ENCODE data around the gene TLE6. TPM values are rescaled to one million over a fixed set of nuclear protein-coding genes. Genes with fewer than 3 reads are reported as not detected.
A peak's percentile ranks its signal among the peaks of the same experiment; 100 is the strongest.

Gene TLE6
- total and polyA plus RNA-seq, 2 of the 13 experiments (the other 11 are each of a cell fraction or from before 2014, with no cell fraction given) = 0.24 to 5.5 TPM

- TF ChIP-seq SMAD1 (CRISPR knock-in tag; IDR thresholded peaks at IDR 0.05; ENCODE audit: borderline replicate concordance, low read depth) = peak; percentile 48; the same call in 1 of the 2 replicates
- no peak; the same call in 1 of the 2 replicates for TF ChIP-seq ZNF556 (CRISPR knock-in tag; IDR thresholded peaks at IDR 0.05; ENCODE audit: borderline replicate concordance)
- TF ChIP-seq ARNT (IDR thresholded peaks at IDR 0.05) = no peak
- no peak for TF ChIP-seq NR3C1 (CRISPR knock-in tag; IDR thresholded peaks at IDR 0.05)
- peak; percentile 62 for TF ChIP-seq HOXA3 (CRISPR knock-in tag; IDR thresholded peaks at IDR 0.05)
- TF ChIP-seq MED8 (CRISPR knock-in tag; IDR thresholded peaks at IDR 0.05; ENCODE audit: insufficient replicate concordance) = no peak
- TF ChIP-seq ZNF282 (IDR thresholded peaks at IDR 0.05; ENCODE audit: partially characterized antibody) = peak; percentile 99
- TF ChIP-seq JARID2 (CRISPR knock-in tag; IDR thresholded peaks at IDR 0.05; ENCODE audit: insufficient replicate concordance) = no peak
- no peak for TF ChIP-seq MBNL3 (CRISPR knock-in tag; conservative IDR thresholded peaks at IDR 0.05)
- TF ChIP-seq ZNF564 (CRISPR knock-in tag; IDR thresholded peaks at IDR 0.05) = no peak; the same call in 1 of the 2 replicates
- no peak for TF ChIP-seq CHCHD3 (CRISPR knock-in tag; IDR thresholded peaks at IDR 0.05)
- no peak for TF ChIP-seq SCMH1 (CRISPR knock-in tag; IDR thresholded peaks at IDR 0.05; ENCODE audit: borderline replicate concordance)
- no peak; the same call in 1 of the 2 replicates for TF ChIP-seq KLF11 (CRISPR knock-in tag; IDR thresholded peaks at IDR 0.05)
- no peak; the same call in 1 of the 2 replicates for TF ChIP-seq CREB1 (IDR thresholded peaks at IDR 0.05)
- TF ChIP-seq CREB1 (CRISPR knock-in tag; IDR thresholded peaks at IDR 0.05) = no peak
- peak; percentile 76 for TF ChIP-seq MED1 (CRISPR knock-in tag; IDR thresholded peaks at IDR 0.05)
- no peak for TF ChIP-seq JUN (CRISPR knock-in tag; IDR thresholded peaks at IDR 0.05)
- TF ChIP-seq TARDBP (CRISPR knock-in tag; IDR thresholded peaks at IDR 0.05) = 0 out of 2 replicates have a peak, but pooled peaks have one; percentile 21
- TF ChIP-seq FIP1L1 (IDR thresholded peaks at IDR 0.05; ENCODE audit: borderline replicate concordance, insufficient read depth, low read depth, low read length) = no peak
- TF ChIP-seq KMT2A (CRISPR knock-in tag; IDR thresholded peaks at IDR 0.05) = no peak
- TF ChIP-seq HNRNPL (IDR thresholded peaks at IDR 0.05; ENCODE audit: low read depth, low read length) = 0 out of 2 replicates have a peak, but pooled peaks have one; percentile 26
- TF ChIP-seq RNF2 (conservative IDR thresholded peaks at IDR 0.05; ENCODE audit: low read depth) = no peak
- TF ChIP-seq ZSCAN25 (CRISPR knock-in tag; IDR thresholded peaks at IDR 0.05) = peak; percentile 75; the same call in 1 of the 2 replicates
- no peak for TF ChIP-seq ZHX2 (IDR thresholded peaks at IDR 0.05; ENCODE audit: low read depth)
- no peak for TF ChIP-seq ZHX2 (CRISPR knock-in tag; IDR thresholded peaks at IDR 0.05; ENCODE audit: borderline replicate concordance)
- peak; percentile 66; the same call in 1 of the 2 replicates for TF ChIP-seq YEATS2 (CRISPR knock-in tag; IDR thresholded peaks at IDR 0.05; ENCODE audit: borderline replicate concordance)
Measured at GRCh38 chr19:3036119-3036976, 59.0 kb downstream of the TLE6 start (continued).

All from HepG2 (cell line).